GM19468 (cell line): Measurements from ENCODE around the gene ANKRD40.

Source experiments
- ATAC-seq: cut with Tn5 transposase; IDR thresholded peaks from one replicate; pipeline ENCODE4 v1.9.1; 2021; ENCODE audit warnings: mild to moderate bottlenecking, moderate library complexity, moderate number of reproducible peaks; ENCODE audit not compliant: unreplicated experiment; ENCODE audit errors: extremely low read depth

ANKRD40 gene

DNA sequence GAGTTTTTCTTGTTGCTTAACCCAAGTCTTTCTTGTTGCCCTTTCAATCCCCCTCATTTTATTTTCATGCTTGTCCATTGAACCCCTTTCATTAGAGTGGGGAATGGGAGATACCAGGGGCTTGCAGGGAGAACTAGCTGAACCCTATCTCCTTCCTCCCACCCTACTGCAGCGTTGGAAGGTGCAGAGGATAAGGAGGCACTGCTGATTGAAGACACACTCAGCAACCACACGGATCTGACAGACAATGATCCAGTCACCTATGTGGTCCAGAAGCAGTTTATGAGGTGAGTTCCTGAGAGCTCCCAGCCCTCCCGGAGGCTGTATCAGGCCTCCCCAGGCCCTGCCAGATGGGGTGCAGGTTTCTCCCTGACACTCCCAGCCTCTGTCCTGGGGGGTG is 32.5 kb downstream of the ANKRD40 start:
- ATAC-seq, result no peak

DNA sequence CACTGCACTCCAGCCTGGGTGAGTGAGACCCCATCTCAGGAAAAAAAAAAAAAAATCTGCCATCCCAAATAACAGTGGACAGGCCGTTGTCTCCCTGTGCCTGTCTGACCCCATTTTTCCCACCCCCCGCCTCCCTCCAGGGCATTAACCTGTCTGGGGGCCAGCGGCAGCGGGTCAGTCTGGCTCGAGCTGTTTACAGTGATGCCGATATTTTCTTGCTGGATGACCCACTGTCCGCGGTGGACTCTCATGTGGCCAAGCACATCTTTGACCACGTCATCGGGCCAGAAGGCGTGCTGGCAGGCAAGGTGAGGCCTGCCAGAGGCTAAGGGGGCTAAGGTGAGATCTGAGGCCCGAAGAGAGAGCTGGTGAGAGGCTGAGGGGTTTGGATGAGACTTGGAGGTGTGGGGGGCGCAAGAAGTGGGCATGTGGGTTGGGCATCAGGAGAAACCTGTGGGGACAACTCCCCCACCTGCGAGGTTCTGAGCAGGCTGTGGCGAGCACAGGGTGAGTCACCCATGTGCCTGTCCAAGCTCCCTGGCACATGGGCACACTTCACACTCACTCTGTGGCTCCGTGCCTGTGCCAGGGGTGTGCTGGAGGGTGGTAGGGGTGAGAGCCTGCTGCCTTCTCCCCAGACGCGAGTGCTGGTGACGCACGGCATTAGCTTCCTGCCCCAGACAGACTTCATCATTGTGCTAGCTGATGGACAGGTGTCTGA is 34.7 kb downstream of the ANKRD40 start:
- ATAC-seq, result no peak

DNA sequence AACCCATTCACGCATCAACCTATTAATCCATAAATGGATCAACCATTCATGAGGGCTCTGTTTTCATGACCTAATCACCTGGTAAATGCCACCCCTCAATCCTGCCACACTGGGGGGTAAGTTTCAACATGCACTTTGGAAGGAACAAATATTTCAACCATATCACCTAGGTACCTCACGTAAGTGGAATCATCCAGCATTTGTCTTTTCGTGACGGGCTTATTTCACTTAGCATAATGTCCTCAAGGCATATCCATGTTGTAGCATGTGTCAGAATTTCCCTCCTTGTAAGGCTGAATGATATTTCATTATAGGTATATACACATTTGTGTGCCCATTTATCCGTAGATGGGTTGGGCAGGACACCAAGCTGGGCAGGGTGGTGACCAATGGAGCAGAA is 35.6 kb downstream of the ANKRD40 start:
- ATAC-seq, result no peak

DNA sequence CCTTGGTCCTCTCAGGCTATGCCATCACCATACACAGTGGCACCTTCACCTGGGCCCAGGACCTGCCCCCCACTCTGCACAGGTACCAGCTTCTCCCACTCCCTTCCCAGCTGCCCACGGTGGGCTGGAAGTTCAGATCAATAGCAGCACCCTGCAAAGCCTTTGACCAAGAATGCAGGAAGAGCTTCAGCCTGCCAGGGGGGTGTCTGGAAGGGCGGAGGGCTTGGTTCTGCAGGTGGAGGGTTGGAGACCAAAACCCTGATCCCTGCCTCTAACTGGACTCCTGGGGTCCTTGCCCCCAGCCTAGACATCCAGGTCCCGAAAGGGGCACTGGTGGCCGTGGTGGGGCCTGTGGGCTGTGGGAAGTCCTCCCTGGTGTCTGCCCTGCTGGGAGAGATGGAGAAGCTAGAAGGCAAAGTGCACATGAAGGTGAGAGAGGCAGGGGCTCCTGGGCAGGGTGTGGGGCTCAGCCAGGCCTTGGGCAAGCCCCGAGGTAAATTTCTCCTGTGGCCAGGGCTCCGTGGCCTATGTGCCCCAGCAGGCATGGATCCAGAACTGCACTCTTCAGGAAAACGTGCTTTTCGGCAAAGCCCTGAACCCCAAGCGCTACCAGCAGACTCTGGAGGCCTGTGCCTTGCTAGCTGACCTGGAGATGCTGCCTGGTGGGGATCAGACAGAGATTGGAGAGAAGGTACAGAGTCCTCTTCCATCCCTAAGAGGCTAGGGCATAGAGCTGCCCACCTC is 38.7 kb downstream of the ANKRD40 start:
- no peak for ATAC-seq

DNA sequence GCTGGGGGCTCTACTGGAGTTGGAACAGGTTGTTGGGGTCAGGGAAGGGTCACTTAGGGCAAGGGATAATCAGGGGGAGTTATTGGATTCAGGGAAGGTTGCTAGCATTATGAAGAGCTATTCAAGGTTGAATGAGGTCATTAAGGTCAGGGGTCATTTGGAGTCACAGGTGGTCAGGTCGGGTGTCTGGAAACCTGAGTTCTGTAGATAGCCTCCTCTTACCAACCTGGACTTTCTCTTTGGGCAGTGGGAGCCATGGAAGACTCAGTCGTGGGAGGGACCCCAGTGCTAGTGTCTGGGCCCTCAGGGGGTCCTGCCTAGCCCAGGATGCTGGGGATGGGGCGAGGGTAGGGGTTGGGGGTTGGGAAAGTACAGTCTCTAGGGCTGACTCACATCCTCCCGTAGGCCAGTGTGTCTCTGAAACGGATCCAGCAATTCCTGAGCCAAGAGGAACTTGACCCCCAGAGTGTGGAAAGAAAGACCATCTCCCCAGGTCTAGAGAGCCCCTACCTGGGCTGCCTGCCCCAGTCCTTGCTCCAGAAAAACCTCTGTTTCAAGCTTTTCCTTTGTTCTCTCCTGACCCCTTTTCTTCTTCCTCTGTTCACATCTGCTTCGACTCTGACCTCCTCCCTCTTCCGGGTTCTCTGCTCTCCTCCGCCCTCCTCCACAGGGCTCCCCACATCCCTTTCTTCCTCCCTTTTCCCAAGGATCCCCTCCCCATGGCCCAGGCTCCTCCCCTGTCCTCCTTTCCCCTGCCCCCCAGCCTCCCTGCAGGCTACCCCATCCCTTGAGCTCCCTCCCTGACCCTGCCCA is 39.5 kb downstream of the ANKRD40 start:
- no peak for ATAC-seq

DNA sequence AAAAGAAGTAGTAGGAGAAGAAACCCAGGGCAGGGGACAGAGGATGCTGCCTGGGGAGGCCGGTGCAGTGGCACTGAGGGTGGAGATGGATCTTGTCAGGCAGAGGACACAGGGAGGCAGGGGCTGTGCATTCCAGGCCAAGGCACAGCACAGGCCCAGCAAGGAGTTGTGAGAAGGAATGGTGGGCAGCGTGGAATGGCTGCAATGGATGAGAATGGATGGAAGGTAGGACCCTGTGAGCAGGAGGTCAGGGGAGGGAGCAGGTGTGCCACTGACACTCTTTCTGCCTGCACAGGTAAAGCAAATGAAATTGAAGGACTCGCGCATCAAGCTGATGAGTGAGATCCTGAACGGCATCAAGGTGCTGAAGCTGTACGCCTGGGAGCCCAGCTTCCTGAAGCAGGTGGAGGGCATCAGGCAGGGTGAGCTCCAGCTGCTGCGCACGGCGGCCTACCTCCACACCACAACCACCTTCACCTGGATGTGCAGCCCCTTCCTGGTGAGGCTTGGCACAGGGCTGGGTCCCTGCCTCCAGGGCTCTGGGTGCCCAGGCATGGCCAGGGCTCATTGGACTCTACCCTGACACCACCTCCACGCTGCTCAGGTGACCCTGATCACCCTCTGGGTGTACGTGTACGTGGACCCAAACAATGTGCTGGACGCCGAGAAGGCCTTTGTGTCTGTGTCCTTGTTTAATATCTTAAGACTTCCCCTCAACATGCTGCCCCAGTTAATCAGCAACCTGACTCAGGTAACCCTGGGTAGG is 40.3 kb downstream of the ANKRD40 start:
- ATAC-seq, result no peak

DNA sequence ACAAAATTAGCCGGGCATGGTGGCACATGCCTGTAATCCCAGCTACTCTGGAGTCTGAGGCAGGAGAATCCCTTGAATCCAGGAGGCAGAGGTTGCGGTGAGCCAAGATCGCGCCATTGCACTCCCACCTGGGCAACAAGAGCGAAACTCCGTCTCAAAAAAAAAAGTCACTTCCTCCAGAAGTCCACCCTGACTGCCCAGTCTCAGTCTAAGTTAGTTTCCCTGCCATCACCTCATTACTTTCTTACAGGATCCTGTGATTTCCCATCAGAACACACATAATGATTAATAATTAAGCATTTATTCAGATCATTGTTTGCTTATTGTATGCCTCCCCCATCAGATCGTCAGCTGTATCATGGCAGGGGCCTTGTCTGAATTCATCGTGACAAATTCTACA is 41.4 kb downstream of the ANKRD40 start:
- no peak for ATAC-seq

DNA sequence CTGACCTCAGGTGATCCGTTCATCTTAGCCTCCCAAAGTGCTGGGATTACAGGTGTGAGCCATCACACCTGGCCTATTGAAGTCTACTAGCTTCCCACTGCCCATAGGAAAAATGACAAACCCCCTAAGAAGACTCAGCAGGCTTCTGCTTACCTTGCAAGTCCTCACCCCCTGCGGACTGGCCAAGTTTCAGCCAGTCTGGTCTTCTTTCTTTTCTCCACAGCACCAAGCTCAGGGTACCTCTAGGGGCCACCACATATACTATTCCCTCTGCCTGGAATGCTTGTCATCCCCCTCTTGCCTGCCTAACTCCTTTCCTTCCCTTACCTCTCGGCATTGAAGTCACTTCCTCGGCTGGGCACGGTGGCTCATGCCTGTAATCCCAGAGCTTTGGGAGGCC is 41.9 kb downstream of the ANKRD40 start:
- ATAC-seq, result no peak

DNA sequence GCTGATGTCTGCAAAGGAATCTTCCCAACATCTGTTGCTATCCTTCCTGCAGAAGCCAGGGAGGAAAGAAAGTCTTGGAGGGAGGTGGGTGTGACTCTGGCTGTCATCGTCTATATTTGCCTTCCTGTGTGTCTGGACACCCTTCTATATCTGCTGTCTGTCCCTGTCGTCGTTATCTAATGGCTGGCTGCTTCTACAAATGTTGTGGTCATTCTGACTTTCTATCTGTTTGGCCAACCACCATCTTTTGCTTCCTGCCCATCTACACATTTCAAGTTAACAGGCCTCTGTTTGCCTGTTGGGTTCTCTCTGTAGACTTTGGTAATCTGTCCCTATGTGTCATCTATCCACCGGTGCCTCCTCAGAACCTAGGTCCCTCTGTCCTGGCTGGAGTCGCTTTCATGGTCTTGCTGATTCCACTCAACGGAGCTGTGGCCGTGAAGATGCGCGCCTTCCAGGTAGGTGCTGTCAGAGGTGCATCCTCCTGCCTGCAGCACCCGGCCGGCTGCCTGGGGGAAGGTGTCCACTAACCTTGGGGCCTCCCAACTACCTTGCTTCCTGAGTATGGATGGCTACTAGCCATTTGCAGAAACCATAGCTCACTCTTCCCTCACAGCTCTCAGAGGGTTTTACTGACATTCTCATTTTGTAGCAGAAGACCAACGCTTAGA is 42.8 kb downstream of the ANKRD40 start:
- ATAC-seq, result no peak

DNA sequence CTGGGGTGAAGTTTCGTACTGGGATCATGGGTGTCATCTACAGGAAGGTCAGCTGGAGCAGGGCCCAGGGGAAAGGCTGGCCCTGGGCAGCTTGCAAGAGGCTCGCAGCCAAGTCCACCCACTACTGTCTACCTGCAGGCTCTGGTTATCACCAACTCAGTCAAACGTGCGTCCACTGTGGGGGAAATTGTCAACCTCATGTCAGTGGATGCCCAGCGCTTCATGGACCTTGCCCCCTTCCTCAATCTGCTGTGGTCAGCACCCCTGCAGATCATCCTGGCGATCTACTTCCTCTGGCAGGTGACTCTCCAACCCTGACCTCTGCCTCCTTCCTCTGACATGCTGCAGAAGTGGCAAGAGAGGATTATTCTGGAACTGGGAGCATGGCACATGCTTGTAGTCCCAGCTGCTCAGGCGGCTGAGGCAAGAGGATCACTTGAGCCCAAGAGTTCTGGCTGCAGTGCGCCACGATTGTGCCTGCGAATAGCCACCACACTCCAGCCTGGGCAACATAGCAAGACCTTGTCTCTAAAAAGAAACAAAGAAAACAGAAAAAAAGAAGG is 43.8 kb downstream of the ANKRD40 start:
- no peak for ATAC-seq

DNA sequence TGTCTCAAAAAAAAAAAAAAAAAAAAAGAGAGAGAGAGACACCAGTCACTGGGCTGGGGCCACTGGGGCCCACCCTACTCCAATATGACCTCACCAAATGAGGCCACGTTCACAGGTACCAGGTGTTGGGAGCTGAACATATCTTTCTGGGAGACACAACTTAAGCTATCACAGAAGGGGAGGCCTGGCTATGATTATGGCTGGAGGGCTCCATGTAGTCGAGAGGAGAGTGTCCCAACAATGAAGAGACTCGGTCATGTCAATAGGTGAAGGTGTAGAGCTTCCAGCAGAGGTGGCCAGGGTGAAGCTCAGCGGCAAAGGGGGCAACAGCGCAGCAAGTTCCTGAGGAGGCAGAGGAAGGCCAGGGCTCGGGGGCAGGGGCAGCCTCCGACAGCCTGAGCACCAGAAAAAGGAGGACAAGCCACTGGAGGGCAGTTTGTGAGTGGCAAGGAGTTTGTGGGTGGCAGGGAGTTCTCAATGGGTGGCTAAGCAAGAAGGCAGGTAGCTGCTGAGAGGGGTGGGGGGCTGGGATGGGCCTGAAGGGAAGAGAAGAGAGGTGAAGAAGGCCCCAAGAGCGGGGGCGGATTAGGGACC is 45.0 kb downstream of the ANKRD40 start:
- no peak for ATAC-seq

DNA sequence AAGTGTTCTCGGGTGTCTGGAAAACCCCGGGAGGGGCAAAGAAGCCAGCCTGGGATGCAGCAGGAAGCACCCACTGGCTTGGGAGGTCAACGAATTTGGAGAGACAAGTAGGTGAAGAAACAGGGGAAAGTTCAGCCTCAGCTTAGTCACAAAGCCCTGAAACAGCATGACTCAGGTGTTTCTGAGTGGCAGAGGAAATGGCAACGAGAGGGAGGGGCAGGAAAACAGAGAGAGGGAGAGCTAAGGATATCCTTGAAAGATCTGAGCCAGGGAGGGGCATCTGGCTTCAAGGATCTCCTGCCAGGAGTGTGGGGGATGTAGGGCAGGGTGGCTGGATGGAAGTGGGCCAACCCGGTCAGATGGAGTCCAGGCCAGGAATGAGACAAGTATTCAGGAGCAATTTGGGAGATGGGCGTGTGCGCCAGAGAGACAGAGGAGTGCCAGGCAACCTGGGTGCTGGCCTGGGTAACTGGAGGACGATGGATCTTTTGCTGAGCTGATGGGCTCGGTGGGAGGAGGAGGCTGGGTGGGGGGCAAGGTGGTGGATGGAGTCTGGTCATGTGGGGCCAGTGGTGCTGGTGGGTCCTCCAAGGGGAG is 45.8 kb downstream of the ANKRD40 start:
- no peak for ATAC-seq

DNA sequence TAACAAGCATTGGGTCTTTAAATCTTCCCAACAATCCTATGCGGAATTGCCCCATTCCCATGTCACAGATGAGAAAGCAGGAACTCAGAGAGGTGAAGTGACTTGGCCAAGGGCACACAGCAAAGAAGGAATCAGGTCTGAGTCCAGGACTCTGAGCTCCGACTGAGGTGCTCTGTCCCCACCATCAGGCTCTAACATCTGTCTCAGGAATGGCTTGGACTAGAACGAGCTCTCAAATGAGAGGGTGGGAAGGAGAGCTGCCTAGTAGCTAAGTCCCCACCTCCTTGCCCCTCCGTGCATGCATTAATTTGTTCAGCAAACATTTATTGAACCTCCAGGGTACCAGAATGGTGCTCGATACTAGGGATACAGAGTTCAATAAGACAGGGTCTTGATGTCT is 46.4 kb downstream of the ANKRD40 start:
- no peak for ATAC-seq

DNA sequence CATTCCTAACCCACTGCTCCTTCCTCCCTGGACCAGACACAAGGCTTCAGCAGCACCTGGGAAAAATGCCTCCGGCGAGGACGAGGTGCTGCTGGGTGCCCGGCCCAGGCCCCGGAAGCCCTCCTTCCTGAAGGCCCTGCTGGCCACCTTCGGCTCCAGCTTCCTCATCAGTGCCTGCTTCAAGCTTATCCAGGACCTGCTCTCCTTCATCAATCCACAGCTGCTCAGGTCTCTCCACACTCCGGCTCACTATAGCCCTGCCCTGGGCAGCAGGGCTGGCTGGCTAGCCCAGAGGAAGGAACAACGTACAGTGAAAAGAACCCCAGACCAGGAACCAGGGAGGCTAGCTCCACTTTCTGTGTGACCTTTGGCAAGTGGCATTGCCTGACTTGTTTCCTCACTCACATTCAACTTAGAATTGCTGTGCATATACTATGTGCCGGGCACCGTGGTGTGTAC is 46.8 kb downstream of the ANKRD40 start:
- ATAC-seq, result no peak

DNA sequence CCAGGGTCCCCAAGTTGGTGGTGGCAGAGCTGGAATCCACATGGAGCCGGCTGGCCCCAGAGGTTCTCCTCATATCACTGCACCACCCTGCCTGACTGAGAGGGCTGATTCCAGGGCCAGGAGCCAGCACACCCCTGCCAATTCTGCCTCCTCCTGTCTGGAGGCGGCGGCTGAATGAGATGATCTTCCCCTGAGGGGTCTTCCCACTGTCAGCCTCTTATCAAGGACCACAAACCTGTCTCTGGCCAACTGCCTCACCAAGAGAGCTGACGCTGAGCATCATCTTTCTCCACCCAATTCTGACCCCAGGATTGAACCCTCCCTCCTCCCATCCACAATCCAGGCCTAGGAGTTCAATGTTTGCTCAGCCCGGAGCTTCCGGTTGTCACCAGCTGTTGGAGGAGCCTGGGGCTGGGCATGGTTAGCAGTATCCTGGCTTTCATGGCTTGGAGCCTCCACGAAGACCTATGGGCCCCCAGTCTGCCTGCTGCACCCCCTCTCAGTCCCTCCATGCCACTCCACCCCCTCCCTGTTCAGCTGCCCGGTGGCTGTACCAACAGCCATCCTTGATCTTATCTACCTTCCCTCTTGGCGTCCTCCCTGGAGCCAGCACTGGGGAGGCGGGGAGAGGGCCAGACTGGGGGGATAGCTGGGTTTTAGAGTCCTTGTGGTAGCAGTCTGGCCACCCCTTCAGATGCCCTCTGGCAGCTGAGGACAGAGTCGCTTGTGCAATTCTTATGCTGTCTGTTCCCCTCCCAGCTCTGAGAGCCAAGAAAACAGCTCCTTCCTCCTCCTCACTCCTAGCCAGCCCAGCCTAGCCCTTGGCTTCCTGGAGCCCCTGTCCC is 47.5 kb downstream of the ANKRD40 start:
- ATAC-seq, result no peak

DNA sequence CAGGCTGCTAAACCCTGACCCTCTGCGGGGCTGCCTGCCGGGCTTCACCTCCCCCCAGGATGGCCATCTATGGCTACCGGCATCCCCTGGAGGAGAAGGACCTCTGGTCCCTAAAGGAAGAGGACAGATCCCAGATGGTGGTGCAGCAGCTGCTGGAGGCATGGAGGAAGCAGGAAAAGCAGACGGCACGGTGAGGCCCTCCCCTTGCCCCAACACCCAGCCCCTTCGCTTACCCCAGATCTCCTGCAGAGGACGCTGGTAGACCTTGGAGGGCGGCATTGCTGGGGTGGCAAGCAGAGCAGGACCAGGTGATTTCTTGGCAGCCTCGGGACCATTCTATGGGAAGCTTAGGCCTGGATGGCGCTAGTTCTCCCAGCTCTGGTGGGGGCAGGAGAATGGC is 48.5 kb downstream of the ANKRD40 start:
- no peak for ATAC-seq

DNA sequence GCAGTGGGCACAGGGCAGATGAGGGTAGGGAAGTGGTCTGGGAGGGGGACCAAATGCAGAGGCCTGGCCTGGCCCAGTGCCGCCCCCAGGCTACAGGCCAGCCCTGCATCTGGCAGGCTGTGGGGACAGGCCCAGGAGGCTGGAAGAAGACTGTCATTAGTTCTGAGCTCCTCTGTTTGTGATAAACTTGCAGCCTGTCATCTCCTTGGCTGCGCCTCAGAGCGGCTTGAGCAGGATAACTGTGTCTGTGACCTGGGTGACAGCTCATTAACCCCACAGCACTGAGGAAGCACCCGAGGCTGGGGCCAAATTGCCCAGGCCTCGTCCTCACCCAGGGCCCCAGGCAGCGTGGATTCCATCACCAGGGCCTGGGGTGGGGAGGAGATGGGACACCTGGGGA is 49.1 kb downstream of the ANKRD40 start:
- ATAC-seq, result no peak

DNA sequence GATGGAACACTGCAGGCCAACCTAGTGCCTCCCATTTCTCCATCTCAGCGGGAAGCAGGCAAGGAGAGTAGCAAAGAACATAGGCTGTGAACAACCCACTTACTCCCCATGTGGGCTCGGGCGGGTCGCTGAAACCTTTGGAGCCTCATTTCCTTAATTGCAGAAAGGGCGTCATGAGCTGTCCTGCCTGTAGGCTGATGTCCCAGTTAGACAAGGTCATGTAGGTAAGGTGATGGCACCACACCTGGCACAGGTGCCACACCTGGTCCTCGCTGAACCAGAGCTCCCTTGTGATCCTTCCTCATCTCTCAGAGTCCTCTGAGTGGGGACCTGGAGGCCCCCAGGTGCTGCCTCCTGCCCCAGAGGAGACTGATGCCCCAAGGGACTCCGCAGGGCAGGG is 50.1 kb downstream of the ANKRD40 start:
- no peak for ATAC-seq
